ENCODE results near the gene DDC. TPM values are rescaled to one million over a fixed set of nuclear protein-coding genes. Genes with fewer than 3 reads are reported as not detected.
"Not testable (repeated sequence)": the region's sequence is repeated elsewhere in the genome, so short reads cannot be mapped to it uniquely, and the experiment has no call there.

DDC gene
- total RNA-seq, 4 donors from 2014 or later = 0.24 to 1.3 TPM; not detected in 2

DNA sequence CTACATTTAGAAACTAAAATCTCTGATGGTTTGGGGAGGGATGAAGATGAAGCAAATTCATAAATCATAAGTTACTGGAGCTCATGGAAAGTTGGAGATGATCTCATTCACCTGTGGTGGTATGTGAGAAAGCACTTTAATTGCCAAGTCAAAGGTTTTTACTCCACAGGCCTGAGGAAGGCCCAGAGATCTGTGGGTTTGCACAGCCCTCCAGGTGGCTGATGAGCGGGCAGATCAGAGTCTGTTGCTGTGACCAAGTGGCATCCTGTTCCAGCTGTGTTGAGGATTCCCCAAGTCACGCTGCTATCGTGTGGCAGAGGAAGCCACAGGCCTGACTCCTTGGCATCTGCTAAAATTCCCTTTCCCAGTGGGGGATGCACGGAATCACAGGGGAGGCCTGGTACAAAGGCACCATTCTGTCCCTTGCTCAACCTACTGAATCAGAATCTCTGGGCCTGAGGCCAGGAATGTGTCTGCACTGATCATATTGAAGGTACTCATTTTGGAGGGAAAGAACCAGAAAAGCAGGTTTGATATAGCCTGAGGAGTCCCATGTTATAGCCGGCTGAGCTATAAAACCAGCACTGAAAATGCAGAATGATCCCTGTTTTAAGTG, 19.7 kb upstream of the DDC start:
- intact Hi-C loops (cut with DNase I; ENCODE audit: low total_unique reads) = no loop called here
- TF ChIP-seq POLR2A (IDR thresholded peaks at IDR 0.05) (no peak), CTCF (IDR thresholded peaks at IDR 0.05 in 4 of 5, conservative IDR thresholded peaks at IDR 0.05 in 1 of 5) (no peak)

GRCh38 chr7:50584386-50584785, 19.2 kb upstream of the DDC start:
- intact Hi-C loops (cut with DNase I; ENCODE audit: low total_unique reads) (no loop called here), in situ Hi-C loops (cut with MboI; ENCODE audit: low sequenced_read_pairs in 4 of 4) (no loop called here)
- DNase-seq (no peak), ATAC-seq (no peak)
- Histone ChIP-seq H3K4me3 (no peak overlapping the region), H3K36me3 (no peaks in the 10 kb centered on the region), H3K4me1 (no peaks in the 10 kb centered on the region), H3K9me3 (no peaks in the 10 kb centered on the region), H3K27ac (no peak overlapping the region), H3K27me3 (no peaks in the 10 kb centered on the region)
- no peak for TF ChIP-seq CTCF (IDR thresholded peaks at IDR 0.05 in 4 of 5, conservative IDR thresholded peaks at IDR 0.05 in 1 of 5)
- TF ChIP-seq POLR2A (IDR thresholded peaks at IDR 0.05) = no peak

More for the DNA sequence above, 19.7 kb upstream of the DDC start:
- Histone ChIP-seq H3K36me3 (no peaks in the 10 kb centered on the region), H3K4me3 (no peak overlapping the region), H3K9me3 (no peaks in the 10 kb centered on the region), H3K27me3 (no peaks in the 10 kb centered on the region), H3K4me1 (no peaks in the 10 kb centered on the region), H3K27ac (no peak overlapping the region)
- ATAC-seq (no peak), DNase-seq (no peak)
- in situ Hi-C loops (cut with MboI; ENCODE audit: low sequenced_read_pairs in 4 of 4) = no loop called here

- in situ Hi-C loops (cut with MboI; ENCODE audit: low sequenced_read_pairs in 4 of 4); DNase-seq; intact Hi-C loops (cut with DNase I; ENCODE audit: low total_unique reads); H3K36me3 ChIP-seq; H3K4me3 ChIP-seq; H3K9me3 ChIP-seq; H3K4me1 ChIP-seq; H3K27ac ChIP-seq; H3K27me3 ChIP-seq; ATAC-seq: not testable (repeated sequence)
Measured at GRCh38 chr7:50583295-50583694, 18.1 kb upstream of the DDC start.

GRCh38 chr7:50582271-50582670, 17.1 kb upstream of the DDC start:
- DNase-seq; H3K4me3 ChIP-seq; H3K4me1 ChIP-seq; ATAC-seq; H3K27ac ChIP-seq; H3K36me3 ChIP-seq; in situ Hi-C loops (cut with MboI; ENCODE audit: low sequenced_read_pairs in 4 of 4); H3K9me3 ChIP-seq; H3K27me3 ChIP-seq; intact Hi-C loops (cut with DNase I; ENCODE audit: low total_unique reads): not testable (repeated sequence)

- H3K27me3 ChIP-seq; H3K4me1 ChIP-seq; H3K27ac ChIP-seq; ATAC-seq; in situ Hi-C loops (cut with MboI; ENCODE audit: low sequenced_read_pairs in 4 of 4); H3K36me3 ChIP-seq; intact Hi-C loops (cut with DNase I; ENCODE audit: low total_unique reads); H3K4me3 ChIP-seq; H3K9me3 ChIP-seq; DNase-seq: not testable (repeated sequence)
Measured at GRCh38 chr7:50580666-50581065, 15.5 kb upstream of the DDC start.

GRCh38 chr7:50580057-50580456, 14.9 kb upstream of the DDC start:
- Histone ChIP-seq H3K4me1 (no peaks in the 10 kb centered on the region), H3K27me3 (no peaks in the 10 kb centered on the region), H3K27ac (no peak overlapping the region), H3K9me3 (no peaks in the 10 kb centered on the region), H3K36me3 (no peaks in the 10 kb centered on the region), H3K4me3 (no peak overlapping the region)
- TF ChIP-seq CTCF (IDR thresholded peaks at IDR 0.05 in 4 of 5, conservative IDR thresholded peaks at IDR 0.05 in 1 of 5) = no peak
- TF ChIP-seq POLR2A (IDR thresholded peaks at IDR 0.05) = no peak
- intact Hi-C loops (cut with DNase I; ENCODE audit: low total_unique reads) (no loop called here), in situ Hi-C loops (cut with MboI; ENCODE audit: low sequenced_read_pairs in 4 of 4) (no loop called here)
- no peak for DNase-seq
- no peak for ATAC-seq

DNA sequence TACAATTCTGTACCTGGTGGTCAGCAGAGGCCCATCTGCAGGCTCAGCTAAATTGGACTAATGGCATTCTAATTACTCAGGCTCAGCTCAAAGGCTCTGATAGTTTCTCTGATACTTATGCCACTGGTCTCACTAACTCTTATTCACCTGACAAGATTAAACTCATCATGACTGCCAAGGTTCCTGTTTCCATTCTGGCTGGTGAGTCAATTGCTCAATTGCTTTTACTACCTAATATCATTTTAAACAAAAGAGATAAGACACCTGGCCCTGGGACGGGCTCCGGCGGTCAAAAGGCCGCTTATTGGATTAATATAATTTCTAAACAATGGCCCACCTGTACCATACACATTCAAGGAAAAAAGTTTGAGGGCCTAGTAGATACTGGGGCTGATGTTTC, 12.9 kb upstream of the DDC start:
- intact Hi-C loops (cut with DNase I; ENCODE audit: low total_unique reads) = not testable (repeated sequence)

More for the DNA sequence above, 12.9 kb upstream of the DDC start:
- H3K4me1 ChIP-seq; DNase-seq; ATAC-seq; H3K27ac ChIP-seq; H3K36me3 ChIP-seq; H3K27me3 ChIP-seq; H3K4me3 ChIP-seq; H3K9me3 ChIP-seq; in situ Hi-C loops (cut with MboI; ENCODE audit: low sequenced_read_pairs in 4 of 4): not testable (repeated sequence)
